CD4-positive, CD25-positive, alpha-beta regulatory T cell (primary cell): ENCODE measurements around the gene LCN2. TPM values are rescaled to one million over a fixed set of nuclear protein-coding genes. Genes with fewer than 3 reads are reported as not detected.

Experiments used
- ATAC-seq, 2 donors: fragments of 150-1000 bp; cut with Tn5 transposase; one replicate each; pipeline ENCODE4 v1.10.0; 2021; ENCODE audit warnings: low read depth in 2 of 2, moderate number of reproducible peaks in 2 of 2, moderate library complexity in 1 of 2
- DNase-seq, 3 donors: peaks; one replicate each; pipeline versions ENCODE4 v3.0.0 to v3.0.0-alpha.2; 2012 to 2022; ENCODE audit warnings: mixed read lengths in 1 of 3
- H3K27ac ChIP-seq: one replicate; pipeline ENCODE4 v1.7.0; 2013; ENCODE audit warnings: mild to moderate bottlenecking, low read length; ENCODE audit not compliant: insufficient read depth, poor library complexity, severe bottlenecking
- H3K27me3 ChIP-seq: one replicate; pipeline ENCODE4 v1.7.0; 2013; ENCODE audit warnings: low read length; ENCODE audit not compliant: control insufficient read depth, insufficient read depth
- H3K36me3 ChIP-seq: one replicate; pipeline ENCODE4 v1.7.0; 2013; ENCODE audit warnings: mild to moderate bottlenecking, low read length, moderate library complexity; ENCODE audit not compliant: control insufficient read depth, insufficient read depth
- H3K4me1 ChIP-seq: 2 replicates; pipeline ENCODE4 v1.7.0; 2013; ENCODE audit warnings: mild to moderate bottlenecking, low read length; ENCODE audit not compliant: insufficient read depth, control insufficient read depth, poor library complexity, severe bottlenecking
- H3K4me3 ChIP-seq: one replicate; pipeline ENCODE4 v1.7.0; 2013; ENCODE audit warnings: low read depth, mild to moderate bottlenecking, low read length, moderate library complexity
- H3K9me3 ChIP-seq, 2 experiments: 1 replicate in 1 of 2; 2 replicates in 1 of 2; pipeline ENCODE4 v1.7.0; 2013; ENCODE audit warnings: low read length in 2 of 2, mild to moderate bottlenecking in 1 of 2, moderate library complexity in 1 of 2; ENCODE audit not compliant: control insufficient read depth in 2 of 2
- H3K27ac Mint-ChIP-seq, 3 donors: one replicate each; pipeline ENCODE4 v1.8.0; 2020 to 2022; ENCODE audit warnings: mild to moderate bottlenecking in 3 of 3, mixed read lengths in 3 of 3, moderate library complexity in 2 of 3
- H3K27me3 Mint-ChIP-seq: one replicate; pipeline ENCODE4 v1.8.0; 2022; ENCODE audit warnings: mild to moderate bottlenecking, mixed read lengths
- H3K36me3 Mint-ChIP-seq: one replicate; pipeline ENCODE4 v1.8.0; 2020; ENCODE audit warnings: mixed read lengths
- H3K4me1 Mint-ChIP-seq, 4 donors: one replicate each; pipeline ENCODE4 v1.8.0; 2020 to 2022; ENCODE audit warnings: mixed read lengths in 4 of 4, mild to moderate bottlenecking in 1 of 4
- H3K4me3 Mint-ChIP-seq, 4 donors: one replicate each; pipeline ENCODE4 v1.8.0; 2020 to 2022; ENCODE audit warnings: mild to moderate bottlenecking in 4 of 4, mixed read lengths in 4 of 4, moderate library complexity in 3 of 4
- H3K9me3 Mint-ChIP-seq, 7 donors: one replicate each; pipeline ENCODE4 v1.8.0; 2020 to 2022; ENCODE audit warnings: mixed read lengths in 7 of 7, mild to moderate bottlenecking in 3 of 7, moderate library complexity in 2 of 7
- polyA plus RNA-seq, 4 donors: library from polyadenylated mRNA; unstranded; fragments of 300-500 nt; fragmentation: Illumina TruSeq; gene quantifications; one replicate each; pipeline ENCODE4 v1.2.3, GENCODE V29; 2021
- total RNA-seq: library from RNA; stranded (reverse); gene quantifications from one replicate; pipeline ENCODE4 v1.2.3, GENCODE V29; 2022

The LCN2 gene
- total and polyA plus RNA-seq, 5 donors from 2014 or later: 0.94 TPM; not detected in 4

DNA sequence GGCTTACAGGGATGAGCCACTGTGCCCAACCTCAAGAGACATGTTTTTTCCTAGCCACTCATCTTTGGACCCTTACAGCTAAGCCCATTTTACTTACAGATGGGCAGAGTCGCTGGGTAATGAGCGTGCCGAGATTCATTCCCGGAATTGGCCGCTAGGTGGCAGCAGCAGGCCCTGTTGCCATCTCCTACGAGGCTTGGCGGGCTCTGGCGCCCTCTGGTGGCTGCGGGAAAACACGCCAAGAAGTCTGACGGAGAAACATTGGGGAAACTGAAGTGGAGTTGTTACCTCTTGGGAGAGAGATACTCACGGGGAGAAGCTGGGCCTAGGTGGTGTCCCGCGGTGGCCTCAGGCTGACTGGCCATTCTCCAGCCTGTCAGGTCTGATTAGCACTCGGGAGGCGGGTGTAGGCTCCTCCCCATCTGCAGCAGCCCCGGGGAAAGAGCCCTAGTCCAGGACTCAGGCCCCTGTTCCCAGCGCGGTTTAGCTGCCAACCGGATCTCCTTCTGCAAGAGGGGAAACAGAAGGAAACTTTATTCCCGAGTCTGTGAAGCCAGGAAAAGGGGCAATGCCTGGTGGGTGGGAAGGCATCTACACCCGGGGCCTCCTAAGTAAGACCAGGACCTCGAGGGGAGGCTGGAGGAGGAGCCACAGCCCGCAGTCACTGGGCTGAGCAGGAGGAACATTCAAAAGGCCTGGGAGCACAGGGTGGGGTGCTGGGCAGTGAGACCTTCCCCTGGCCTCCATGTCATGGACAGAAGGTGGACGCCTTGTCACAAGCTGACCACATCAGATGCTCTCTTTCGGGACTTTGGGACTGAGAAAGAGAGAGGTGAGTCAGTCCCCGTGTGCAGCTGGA is 31.4 kb upstream of the LCN2 start:
- Mint-ChIP-seq H3K9me3 (no peaks in the 10 kb centered on the region), H3K27me3 (no peaks in the 10 kb centered on the region), H3K4me3 (peak overlapping the region in 2 of 4 donors; percentile 86 to 90), H3K27ac (peak overlapping the region; percentile 29 to 98 (median 82)), H3K4me1 (peaks cover 0 to 12% (median 8%) of the 10 kb centered on the region in 4 donors), H3K36me3 (peaks cover 7% of the 10 kb centered on the region)
- H3K27me3 ChIP-seq: no peaks in the 10 kb centered on the region
- DNase-seq (peak; percentile 92), ATAC-seq (peak; percentile 83 to 87)
- peaks cover 17% of the 10 kb centered on the region for H3K36me3 ChIP-seq
- no peak overlapping the region for H3K4me3 ChIP-seq
- H3K4me1 ChIP-seq: peaks cover 5% of the 10 kb centered on the region
- H3K27ac ChIP-seq: no peak overlapping the region
- no peaks in the 10 kb centered on the region for H3K9me3 ChIP-seq

DNA sequence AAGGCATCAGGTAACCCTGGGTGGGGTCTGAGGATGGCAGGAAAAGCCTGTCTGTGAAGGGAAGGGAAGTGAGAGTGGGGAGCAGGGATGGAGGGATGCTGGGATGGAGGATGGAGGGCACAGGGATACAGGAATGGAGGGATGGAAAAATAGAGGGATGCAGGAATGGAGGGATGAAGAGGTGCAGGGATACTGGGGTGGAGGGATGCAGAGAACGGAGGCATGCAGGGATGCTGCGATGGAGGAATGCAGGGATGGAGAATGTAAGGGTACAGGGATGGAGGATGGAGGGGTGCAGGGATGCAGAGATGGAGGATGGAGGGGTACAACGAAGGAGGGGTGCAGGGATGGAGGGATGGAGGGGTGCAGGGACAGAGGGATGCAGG is 30.8 kb upstream of the LCN2 start:
- Mint-ChIP-seq H3K4me1 (peaks cover 0 to 12% (median 8%) of the 10 kb centered on the region in 4 donors), H3K36me3 (peaks cover 4% of the 10 kb centered on the region), H3K9me3 (no peaks in the 10 kb centered on the region), H3K27ac (no peak overlapping the region), H3K27me3 (no peaks in the 10 kb centered on the region), H3K4me3 (no peak overlapping the region)
- H3K9me3 ChIP-seq: no peaks in the 10 kb centered on the region
- H3K27me3 ChIP-seq: no peaks in the 10 kb centered on the region
- H3K4me3 ChIP-seq: no peak overlapping the region
- peaks cover 18% of the 10 kb centered on the region for H3K36me3 ChIP-seq
- DNase-seq (no peak), ATAC-seq (no peak)
- H3K4me1 ChIP-seq: peaks cover 5% of the 10 kb centered on the region
- no peak overlapping the region for H3K27ac ChIP-seq

DNA sequence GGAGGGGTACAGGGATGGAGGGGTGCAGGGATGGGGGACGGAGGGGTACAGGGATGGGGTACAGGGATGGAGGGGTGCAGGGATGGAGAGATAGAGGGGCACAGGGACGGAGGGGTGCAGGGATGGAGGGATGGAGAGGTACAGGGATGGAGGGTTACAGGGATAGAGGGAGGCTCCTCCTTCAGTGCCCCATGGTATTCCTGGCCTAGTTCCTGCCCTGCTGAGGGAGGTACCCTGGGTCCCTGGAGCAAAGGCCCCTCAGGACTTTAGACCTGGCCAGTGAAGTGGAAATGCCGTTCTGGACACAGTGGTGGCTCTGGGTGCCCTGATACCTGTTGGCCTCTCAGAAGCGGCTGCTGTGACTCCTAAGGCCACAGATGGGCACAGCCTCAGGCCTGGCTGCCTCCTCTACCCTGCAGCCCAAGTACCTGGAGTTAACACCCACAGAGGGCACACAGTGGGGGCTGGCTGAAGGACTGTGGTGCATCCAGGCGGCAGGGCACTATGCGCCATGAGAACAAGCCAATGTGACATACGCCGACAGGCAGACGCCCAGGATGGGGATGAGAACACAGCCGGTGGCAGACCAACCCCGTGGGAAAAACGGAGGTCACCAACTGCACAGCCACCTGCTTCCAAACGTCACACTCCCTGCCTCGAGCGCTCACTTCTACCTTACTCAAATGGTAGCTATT is 30.1 kb upstream of the LCN2 start:
- Mint-ChIP-seq H3K4me3 (no peak overlapping the region), H3K4me1 (peaks cover 0 to 12% (median 8%) of the 10 kb centered on the region in 4 donors), H3K27me3 (no peaks in the 10 kb centered on the region), H3K27ac (no peak overlapping the region), H3K36me3 (peaks cover 2% of the 10 kb centered on the region), H3K9me3 (no peaks in the 10 kb centered on the region)
- Histone ChIP-seq H3K4me3 (no peak overlapping the region), H3K9me3 (no peaks in the 10 kb centered on the region), H3K27me3 (no peaks in the 10 kb centered on the region), H3K4me1 (peaks cover 5% of the 10 kb centered on the region), H3K36me3 (peaks cover 19% of the 10 kb centered on the region), H3K27ac (no peak overlapping the region)
- no peak for ATAC-seq
- DNase-seq: no peak

DNA sequence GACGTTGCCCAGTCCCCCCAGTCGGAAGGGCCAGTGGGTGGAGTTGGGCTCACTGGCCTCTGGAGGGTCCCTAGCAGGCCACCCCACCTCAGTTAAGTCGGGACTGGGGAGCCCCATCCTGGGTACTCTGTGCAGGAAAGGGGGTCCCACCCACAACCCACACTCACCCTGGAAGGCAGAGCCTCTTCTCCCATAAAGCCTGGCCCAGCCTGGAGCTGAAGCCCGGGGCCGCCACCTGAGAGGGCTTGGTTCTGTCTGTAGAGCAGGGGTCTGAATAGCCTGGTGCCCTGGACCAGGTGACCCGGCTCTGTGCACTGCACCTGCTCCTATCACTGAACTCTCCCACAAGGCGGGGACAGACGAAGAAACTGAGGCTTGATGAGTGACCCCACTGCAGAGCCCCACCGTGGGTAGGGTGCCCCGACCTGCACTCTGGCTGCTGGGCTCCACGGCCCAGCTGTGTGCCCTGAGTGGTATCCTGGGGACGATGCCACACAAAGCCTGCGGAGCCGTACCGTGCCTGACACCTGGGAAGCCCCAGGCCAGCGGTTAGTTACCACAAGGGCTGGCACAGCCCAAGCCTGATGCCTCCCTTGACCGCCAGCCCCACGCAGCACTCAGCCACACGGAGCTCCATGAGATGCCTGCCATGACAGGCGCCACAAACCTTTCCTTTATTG is 29.1 kb upstream of the LCN2 start:
- DNase-seq (no peak), ATAC-seq (no peak)
- H3K4me3 ChIP-seq: no peak overlapping the region
- peaks cover 0 to 20% (median 11%) of the 10 kb centered on the region in 4 donors for H3K4me1 Mint-ChIP-seq
- no peak overlapping the region for H3K4me3 Mint-ChIP-seq
- peaks cover 13% of the 10 kb centered on the region for H3K4me1 ChIP-seq
- H3K27me3 Mint-ChIP-seq: no peaks in the 10 kb centered on the region
- H3K27ac ChIP-seq: no peak overlapping the region
- no peaks in the 10 kb centered on the region for H3K9me3 Mint-ChIP-seq
- peaks cover 22% of the 10 kb centered on the region for H3K36me3 ChIP-seq
- peaks cover 2% of the 10 kb centered on the region for H3K36me3 Mint-ChIP-seq
- H3K9me3 ChIP-seq: no peaks in the 10 kb centered on the region
- H3K27ac Mint-ChIP-seq: peak overlapping the region in 1 of 3 donors; percentile 63
- no peaks in the 10 kb centered on the region for H3K27me3 ChIP-seq

DNA sequence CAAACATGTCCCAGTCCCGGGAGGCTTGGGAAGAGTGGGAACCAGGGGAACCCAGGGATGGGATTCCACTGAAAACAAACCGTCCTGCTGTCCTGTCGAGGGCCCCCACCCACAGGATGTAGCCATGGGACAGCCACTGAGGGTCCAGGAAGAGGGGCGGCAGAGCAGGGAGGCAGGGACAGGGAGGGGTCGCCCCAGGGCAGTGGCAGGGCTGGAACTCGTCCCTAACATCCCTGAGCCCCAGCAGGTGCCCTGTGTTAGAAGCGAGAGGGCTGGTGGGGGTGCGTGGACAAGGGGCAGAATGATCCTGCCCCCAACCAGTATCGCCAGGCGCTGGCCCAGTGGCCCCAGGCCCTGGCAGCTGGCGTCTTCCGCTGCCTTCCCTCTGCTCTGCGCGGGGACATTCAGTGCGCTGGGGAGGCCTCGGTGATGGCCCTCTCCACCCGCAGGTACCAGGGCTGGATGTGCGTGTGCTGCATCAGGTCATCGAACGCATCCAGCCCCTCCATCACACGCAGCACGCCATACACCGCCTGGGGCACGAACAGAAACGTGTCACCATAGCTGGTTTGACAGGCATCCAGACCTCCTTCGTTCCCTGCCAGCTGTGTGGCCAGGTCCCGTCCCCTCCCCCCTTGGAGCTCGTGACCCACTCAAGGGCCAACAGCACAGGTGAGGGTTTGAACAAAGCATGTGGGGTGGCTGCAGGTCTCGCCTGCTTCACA is 28.4 kb upstream of the LCN2 start:
- Mint-ChIP-seq H3K4me3 (peak overlapping the region in 1 of 4 donors; percentile 7), H3K4me1 (peaks cover 3 to 23% (median 14%) of the 10 kb centered on the region in 4 donors), H3K27ac (peak overlapping the region in 1 of 3 donors; percentile 63), H3K36me3 (peaks cover 2% of the 10 kb centered on the region), H3K9me3 (no peaks in the 10 kb centered on the region), H3K27me3 (no peaks in the 10 kb centered on the region)
- Histone ChIP-seq H3K4me3 (no peak overlapping the region), H3K36me3 (peaks cover 22% of the 10 kb centered on the region), H3K4me1 (peaks cover 20% of the 10 kb centered on the region), H3K27ac (no peak overlapping the region), H3K27me3 (no peaks in the 10 kb centered on the region), H3K9me3 (no peaks in the 10 kb centered on the region)
- ATAC-seq: no peak
- DNase-seq: no peak

DNA sequence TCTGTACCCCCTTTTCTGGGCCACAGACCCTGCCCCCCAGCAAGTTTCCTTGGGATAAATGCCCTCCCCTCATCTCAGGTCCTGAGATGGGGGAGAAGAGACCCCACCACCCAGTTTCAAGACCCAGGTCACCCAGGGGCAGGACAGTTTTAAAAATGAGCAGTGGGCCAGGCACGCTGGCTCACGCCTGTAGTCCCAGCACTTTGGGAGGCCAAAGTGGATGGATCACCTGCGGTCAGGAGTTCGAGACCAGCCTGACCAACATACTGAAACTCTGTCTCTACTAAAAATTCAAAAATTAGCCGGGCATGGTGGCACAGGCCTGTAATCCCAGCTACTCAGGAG is 27.8 kb upstream of the LCN2 start:
- DNase-seq (no peak), ATAC-seq (no peak)
- Mint-ChIP-seq H3K36me3 (peaks cover 2% of the 10 kb centered on the region), H3K4me1 (peaks cover 6 to 28% (median 17%) of the 10 kb centered on the region in 4 donors), H3K27me3 (no peaks in the 10 kb centered on the region), H3K27ac (no peak overlapping the region), H3K4me3 (peak overlapping the region in 1 of 4 donors; percentile 65), H3K9me3 (no peaks in the 10 kb centered on the region)
- H3K36me3 ChIP-seq: peaks cover 22% of the 10 kb centered on the region
- peaks cover 25% of the 10 kb centered on the region for H3K4me1 ChIP-seq
- H3K27ac ChIP-seq: no peak overlapping the region
- H3K9me3 ChIP-seq: no peaks in the 10 kb centered on the region
- no peak overlapping the region for H3K4me3 ChIP-seq
- no peaks in the 10 kb centered on the region for H3K27me3 ChIP-seq
